Activated naive CD8-positive, alpha-beta T cell treated with anti-CD3 and anti-CD28 coated beads, Interleukin-2, amount 10 ng/mL, durations not matched to agents 7 days and 5 days (primary cell): ENCODE measurements around the gene PLXNA3. TPM values are rescaled to one million over a fixed set of nuclear protein-coding genes. Genes with fewer than 3 reads are reported as not detected.

Source experiments
- ATAC-seq: fragments of 150-1000 bp; cut with Tn5 transposase; one replicate; pipeline ENCODE4 v1.10.0; 2021; ENCODE audit warnings: low read depth, moderate library complexity
- POLR2A ChIA-PET: fragments of 350-600 bp; sonication (Branson Sonifier 250); formaldehyde crosslinking; loops from one replicate; lab custom pipeline; 2021; ENCODE audit warnings: antibody characterized with exemption; lab: Charles Lee
- DNase-seq: peaks from one replicate; pipeline ENCODE4 v3.0.0; 2021
- H3K27ac Mint-ChIP-seq: one replicate; pipeline ENCODE4 v1.8.0; 2022; ENCODE audit warnings: mild to moderate bottlenecking, mixed read lengths
- H3K27me3 Mint-ChIP-seq: one replicate; pipeline ENCODE4 v1.8.0; 2022; ENCODE audit warnings: mild to moderate bottlenecking, moderate library complexity, mixed read lengths
- H3K36me3 Mint-ChIP-seq: one replicate; pipeline ENCODE4 v1.8.0; 2021; ENCODE audit warnings: mild to moderate bottlenecking, mixed read lengths
- H3K4me1 Mint-ChIP-seq: one replicate; pipeline ENCODE4 v1.8.0; 2021; ENCODE audit warnings: mixed read lengths
- H3K4me3 Mint-ChIP-seq: one replicate; pipeline ENCODE4 v1.8.0; 2022; ENCODE audit warnings: mild to moderate bottlenecking, moderate library complexity, mixed read lengths
- H3K9me3 Mint-ChIP-seq: one replicate; pipeline ENCODE4 v1.8.0; 2021; ENCODE audit warnings: mixed read lengths
- microRNA-seq: library from miRNA; unstranded; fragments of <30 nt; microRNA quantifications from one replicate; pipeline ENCODE4 v1.2.0, GENCODE V29; 2022
- total RNA-seq, 2 experiments: library from RNA; stranded (reverse); gene quantifications; one replicate each; pipeline ENCODE4 v1.2.3, GENCODE V29; 2021

PLXNA3 gene
- total RNA-seq, 2 experiments from 2014 or later: 62.5 to 64.1 TPM

DNA sequence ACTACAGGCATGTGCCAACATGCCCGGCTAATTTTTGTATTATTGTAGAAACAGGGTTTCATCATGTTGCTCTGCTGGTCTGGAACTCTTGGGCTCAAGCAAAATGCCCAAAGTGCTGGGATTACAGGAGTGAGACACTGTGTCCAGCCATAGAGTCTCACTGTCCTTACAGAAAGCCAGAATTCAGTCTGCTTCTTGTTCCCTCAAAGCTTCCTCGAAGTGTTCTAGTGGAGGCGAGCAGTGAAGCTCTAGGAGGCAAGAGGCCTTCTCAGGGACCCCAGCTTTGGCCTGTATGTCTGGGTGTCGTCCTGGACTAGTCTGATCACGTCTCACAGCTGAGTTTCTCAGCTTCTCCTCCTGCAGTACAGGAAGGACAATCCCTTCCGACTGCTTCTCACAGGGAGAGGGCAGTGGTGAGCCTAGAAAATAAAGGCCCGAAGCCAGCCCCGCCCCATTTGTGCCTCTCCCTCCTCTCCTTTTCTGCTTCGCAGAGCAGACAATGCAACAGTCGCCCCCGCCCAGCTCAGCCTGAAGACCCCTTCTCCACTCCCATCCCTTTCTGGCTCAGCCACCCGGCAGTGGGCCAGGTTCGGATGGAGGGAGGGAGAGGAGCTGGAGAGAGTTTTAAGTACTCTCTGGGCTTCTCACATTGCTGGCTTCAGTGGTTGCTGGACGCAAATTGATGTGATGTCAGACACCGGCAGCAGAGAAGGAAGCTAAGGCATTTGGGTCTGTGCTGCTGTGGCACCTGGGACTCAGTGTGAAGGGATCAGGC, 69.0 kb downstream of the PLXNA3 start:
- H3K4me3 Mint-ChIP-seq: peak overlapping the region; percentile 19
- peak overlapping the region; percentile 77 for H3K27ac Mint-ChIP-seq
- H3K9me3 Mint-ChIP-seq: no peaks in the 10 kb centered on the region
- DNase-seq (peak; percentile 65), ATAC-seq (peak; percentile 88)
- POLR2A ChIA-PET: interaction anchor here (0.7 to 2.0 kb wide), 7 partner anchors 11 to 129 kb away, joined by 3 to 15 read pairs (median 6); partner anchors contain the start of genes FAM3A and SLC10A3
- peaks cover 14% of the 10 kb centered on the region for H3K4me1 Mint-ChIP-seq
- no peaks in the 10 kb centered on the region for H3K27me3 Mint-ChIP-seq
- no peaks in the 10 kb centered on the region for H3K36me3 Mint-ChIP-seq

Small RNA genes lying within 50 kb of the gene (microRNA-seq; reads per million reads assigned to microRNA genes)
- gene MIR6858: not detected

Other genes with a start within 250 kb of the PLXNA3 start
- not detected for gene OPN1MW2, start 238.5 kb upstream of the PLXNA3 start, total RNA-seq
- gene OPN1MW3, start 200.7 kb upstream of the PLXNA3 start, total RNA-seq: not detected
- not detected for gene TEX28, start 163.2 kb upstream of the PLXNA3 start, total RNA-seq
- 1 to 10 TPM in 1 of 2 experiments, under 1 TPM in 1; 0.31 to 1.2 TPM for gene TKTL1, start 162.5 kb upstream of the PLXNA3 start, total RNA-seq
- 100 to 1,000 TPM; 985 to 994 TPM for gene FLNA, start 83.6 kb upstream of the PLXNA3 start, total RNA-seq
- gene EMD, start 79.0 kb upstream of the PLXNA3 start, total RNA-seq: 10 to 100 TPM; 66.1 to 68.1 TPM
- 1,000 to 10,000 TPM; 2,867 to 2,975 TPM for gene RPL10, start 59.9 kb upstream of the PLXNA3 start, total RNA-seq
- 10 to 100 TPM; 20.5 to 26.2 TPM for gene DNASE1L1, start 49.0 kb upstream of the PLXNA3 start, total RNA-seq
- gene TAFAZZIN, start 46.7 kb upstream of the PLXNA3 start, total RNA-seq: 10 to 100 TPM; 94.7 to 95.3 TPM
- 10 to 100 TPM; 46.9 to 51.1 TPM for gene ATP6AP1, start 29.6 kb upstream of the PLXNA3 start, total RNA-seq
- gene GDI1, start 21.1 kb upstream of the PLXNA3 start, total RNA-seq: 100 to 1,000 TPM; 138 to 147 TPM
- gene FAM50A, start 14.1 kb upstream of the PLXNA3 start, total RNA-seq: 10 to 100 TPM; 59.2 to 70.3 TPM
- 10 to 100 TPM; 32.2 to 34.8 TPM for gene LAGE3, start 21.0 kb downstream of the PLXNA3 start, total RNA-seq
- gene UBL4A, start 28.3 kb downstream of the PLXNA3 start, total RNA-seq: 10 to 100 TPM; 43.8 to 45.3 TPM
- 10 to 100 TPM; 25.3 to 27.3 TPM for gene SLC10A3, start 32.3 kb downstream of the PLXNA3 start, total RNA-seq
- gene FAM3A, start 58.0 kb downstream of the PLXNA3 start, total RNA-seq: 10 to 100 TPM; 42.3 to 45.4 TPM
- gene G6PD, start 88.6 kb downstream of the PLXNA3 start, total RNA-seq: 100 to 1,000 TPM in 1 of 2 experiments, 10 to 100 TPM in 1; 89.2 to 102 TPM
- 10 to 100 TPM; 56.1 to 61.7 TPM for gene IKBKG, start 89.3 kb downstream of the PLXNA3 start, total RNA-seq
- not detected for gene CTAG1A, start 126.9 kb downstream of the PLXNA3 start, total RNA-seq
- gene CTAG1B, start 161.0 kb downstream of the PLXNA3 start, total RNA-seq: not detected
- gene CTAG2, start 195.3 kb downstream of the PLXNA3 start, total RNA-seq: 10 to 100 TPM; 17.1 to 21.0 TPM